Esophagus muscularis mucosa (tissue), 3 donors: ENCODE measurements around the gene NCKAP5.

Experiments
- POLR2AphosphoS5 ChIP-seq, 2 donors: sonication (generic); formaldehyde crosslinking; IDR thresholded peaks; one replicate each; pipeline ENCODE4 v1.6.1; 2017; ENCODE audit warnings: antibody characterized with exemption in 2 of 2
- TF ChIP-seq, protein P1 (sequence below), 3 experiments: fragments of 200-600 bp in 2 of 3; fragments of 450-650 bp in 1 of 3; sonication (generic) in 2 of 3; IDR thresholded peaks; one replicate each; pipeline ENCODE4 v1.5.1; 2017 to 2019; ENCODE audit warnings: antibody characterized with exemption in 3 of 3, mild to moderate bottlenecking in 2 of 3, moderate library complexity in 1 of 3

DNA sequence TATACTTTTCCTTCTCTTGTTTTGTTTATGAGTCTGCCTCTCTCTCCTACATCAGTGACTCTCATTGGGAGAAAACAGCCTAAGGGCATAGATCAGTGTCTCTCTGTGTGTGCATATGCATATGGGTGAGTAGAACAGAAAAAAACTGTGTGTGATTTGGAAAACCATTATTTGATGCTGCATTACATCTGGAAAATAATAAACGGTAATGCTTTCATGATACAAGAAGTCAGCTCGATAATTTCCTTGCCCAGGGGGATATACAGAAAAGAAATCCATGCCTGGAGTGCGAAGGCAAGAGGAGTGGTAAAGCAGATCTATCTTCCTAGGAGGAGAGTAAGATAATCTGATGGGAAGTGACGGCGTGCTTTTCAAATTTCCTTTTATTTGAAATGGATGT lies 676.8 kb downstream of the NCKAP5 start:
- TF ChIP-seq, protein P1, sequence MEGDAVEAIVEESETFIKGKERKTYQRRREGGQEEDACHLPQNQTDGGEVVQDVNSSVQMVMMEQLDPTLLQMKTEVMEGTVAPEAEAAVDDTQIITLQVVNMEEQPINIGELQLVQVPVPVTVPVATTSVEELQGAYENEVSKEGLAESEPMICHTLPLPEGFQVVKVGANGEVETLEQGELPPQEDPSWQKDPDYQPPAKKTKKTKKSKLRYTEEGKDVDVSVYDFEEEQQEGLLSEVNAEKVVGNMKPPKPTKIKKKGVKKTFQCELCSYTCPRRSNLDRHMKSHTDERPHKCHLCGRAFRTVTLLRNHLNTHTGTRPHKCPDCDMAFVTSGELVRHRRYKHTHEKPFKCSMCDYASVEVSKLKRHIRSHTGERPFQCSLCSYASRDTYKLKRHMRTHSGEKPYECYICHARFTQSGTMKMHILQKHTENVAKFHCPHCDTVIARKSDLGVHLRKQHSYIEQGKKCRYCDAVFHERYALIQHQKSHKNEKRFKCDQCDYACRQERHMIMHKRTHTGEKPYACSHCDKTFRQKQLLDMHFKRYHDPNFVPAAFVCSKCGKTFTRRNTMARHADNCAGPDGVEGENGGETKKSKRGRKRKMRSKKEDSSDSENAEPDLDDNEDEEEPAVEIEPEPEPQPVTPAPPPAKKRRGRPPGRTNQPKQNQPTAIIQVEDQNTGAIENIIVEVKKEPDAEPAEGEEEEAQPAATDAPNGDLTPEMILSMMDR (IDR thresholded peaks at IDR 0.05), result no peak
- no peak for TF ChIP-seq POLR2AphosphoS5 (IDR thresholded peaks at IDR 0.05)
